AG09309 (cell line): Measurements from ENCODE around the gene TMPRSS9.

Experiments used
- DNase-seq: peaks from one replicate; pipeline ENCODE4 v3.0.0-alpha.2; 2010; ENCODE audit warnings: low read depth
- H3K4me3 ChIP-seq: 2 replicates; pipeline ENCODE4 v1.5.1; 2011; ENCODE audit warnings: mild to moderate bottlenecking, low read depth, low read length, moderate library complexity; ENCODE audit not compliant: control insufficient read depth
- CTCF ChIP-seq: IDR thresholded peaks from 2 replicates; pipeline ENCODE4 v1.5.1; 2011; ENCODE audit warnings: mild to moderate bottlenecking, low read depth, low read length, inconsistent platforms; ENCODE audit not compliant: insufficient read depth, control insufficient read depth; ENCODE audit errors: missing control alignments

Gene TMPRSS9

DNA sequence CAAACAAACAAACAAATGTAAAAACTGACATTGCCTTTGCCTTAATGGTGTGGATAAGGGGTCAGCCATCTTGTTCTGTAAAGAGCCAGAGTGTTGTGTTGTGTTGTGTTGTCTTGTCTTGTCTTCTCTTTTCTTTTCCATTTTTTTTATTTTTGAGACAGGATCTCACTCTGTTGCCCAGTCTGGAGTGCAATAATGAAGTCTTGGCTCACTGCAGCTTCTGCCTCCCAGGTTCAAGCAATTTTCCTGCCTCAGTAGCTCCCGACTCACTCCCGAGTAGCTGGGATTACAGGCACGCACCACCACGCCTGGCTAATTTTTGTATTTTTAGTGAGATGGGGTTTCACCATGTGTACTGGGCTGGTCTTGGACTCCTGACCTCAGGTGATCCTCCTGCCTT lies 39.5 kb downstream of the TMPRSS9 start:
- no peak for DNase-seq
- TF ChIP-seq CTCF: no peak
- no peak overlapping the region for H3K4me3 ChIP-seq

- H3K4me3 ChIP-seq: no peak overlapping the region
- DNase-seq: no peak
- no peak for TF ChIP-seq CTCF
Measured at GRCh38 chr19:2408247-2408646, 48.2 kb downstream of the TMPRSS9 start.

DNA sequence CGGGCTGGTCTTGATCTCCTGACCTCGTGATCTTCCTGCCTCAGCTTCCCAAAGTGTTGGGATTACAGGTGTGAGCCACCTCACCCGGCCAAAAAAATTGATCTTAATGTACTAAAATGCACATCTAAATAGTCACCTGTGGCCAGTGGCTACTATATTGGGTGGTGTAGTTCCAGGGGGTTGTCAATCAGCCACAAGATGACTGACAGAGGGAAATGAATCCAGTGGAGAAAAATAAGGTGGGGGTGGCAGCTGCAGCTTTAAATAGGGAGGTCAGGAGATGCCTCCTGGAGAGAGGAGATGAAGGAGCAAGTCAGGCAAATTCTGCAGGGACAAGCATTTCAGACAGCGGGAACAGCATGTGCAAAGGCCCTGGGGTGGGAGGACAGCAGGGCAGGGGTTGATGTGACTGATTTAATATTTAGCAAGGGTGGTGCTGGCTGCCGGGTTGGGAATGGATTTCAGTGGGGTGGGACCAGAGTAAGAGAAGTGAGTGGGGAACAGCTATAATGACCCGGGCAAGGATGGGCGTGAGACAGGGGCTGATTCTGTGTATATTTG lies 49.4 kb downstream of the TMPRSS9 start:
- no peak overlapping the region for H3K4me3 ChIP-seq
- DNase-seq: no peak
- no peak for TF ChIP-seq CTCF

GRCh38 chr19:2410023-2410422 lies 50.0 kb downstream of the TMPRSS9 start:
- no peak for DNase-seq
- H3K4me3 ChIP-seq: no peak overlapping the region
- TF ChIP-seq CTCF: no peak

GRCh38 chr19:2411709-2412108 lies 51.6 kb downstream of the TMPRSS9 start:
- no peak for DNase-seq
- TF ChIP-seq CTCF: no peak
- H3K4me3 ChIP-seq: no peak overlapping the region

GRCh38 chr19:2412449-2412848 lies 52.4 kb downstream of the TMPRSS9 start:
- no peak for TF ChIP-seq CTCF
- no peak overlapping the region for H3K4me3 ChIP-seq
- DNase-seq: no peak

GRCh38 chr19:2413159-2413558 lies 53.1 kb downstream of the TMPRSS9 start:
- no peak for TF ChIP-seq CTCF
- DNase-seq: no peak
- H3K4me3 ChIP-seq: no peak overlapping the region
